ENCODE results near the gene ZIC1.

The ZIC1 gene

DNA sequence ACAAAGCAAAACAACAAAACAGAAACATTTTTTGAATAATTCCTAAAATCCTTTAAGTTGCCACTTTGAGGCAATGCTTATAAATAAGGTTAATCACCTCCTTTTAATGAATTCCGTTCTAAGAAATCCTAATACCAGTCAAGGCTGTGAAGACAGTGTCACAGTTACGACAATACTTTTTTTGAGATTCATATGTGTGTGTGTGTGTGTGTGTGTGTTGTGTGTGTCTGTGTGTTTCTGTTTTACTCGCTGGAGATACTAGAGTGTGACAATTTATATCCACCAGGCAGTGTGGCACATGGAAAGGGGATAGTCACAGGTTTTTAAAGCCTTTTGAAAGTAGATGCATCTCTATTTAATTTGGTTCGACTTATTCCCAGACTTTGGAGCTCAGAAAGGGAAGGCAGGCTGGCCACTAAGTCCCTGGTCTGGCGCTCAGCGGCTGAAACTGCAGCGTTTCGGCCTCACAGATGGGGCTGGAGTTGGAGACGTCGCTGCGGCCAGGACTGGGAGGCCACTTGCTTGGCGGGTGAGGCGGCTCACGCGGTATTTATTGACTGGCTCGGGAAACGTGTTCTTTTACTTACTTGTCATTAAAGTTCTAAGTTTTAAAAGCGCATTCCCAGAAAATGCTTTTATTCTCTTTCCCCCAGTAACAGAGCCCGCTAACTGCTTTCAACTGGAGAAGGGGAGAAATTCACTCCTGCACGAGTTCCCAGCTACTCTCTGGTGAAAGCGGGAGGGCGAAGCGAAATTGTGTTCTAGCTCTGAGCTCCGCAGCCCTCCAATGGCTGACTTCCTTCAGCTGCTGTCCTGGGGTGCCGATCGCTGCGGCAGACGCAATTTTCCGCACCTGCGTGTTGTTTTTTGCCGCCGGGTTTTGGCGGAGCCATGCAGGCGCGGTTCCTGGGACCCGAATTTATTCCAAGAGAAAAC lies 13.7 kb downstream of the ZIC1 start:
- no peak for DNase-seq (ENCODE audit: low read depth)

DNA sequence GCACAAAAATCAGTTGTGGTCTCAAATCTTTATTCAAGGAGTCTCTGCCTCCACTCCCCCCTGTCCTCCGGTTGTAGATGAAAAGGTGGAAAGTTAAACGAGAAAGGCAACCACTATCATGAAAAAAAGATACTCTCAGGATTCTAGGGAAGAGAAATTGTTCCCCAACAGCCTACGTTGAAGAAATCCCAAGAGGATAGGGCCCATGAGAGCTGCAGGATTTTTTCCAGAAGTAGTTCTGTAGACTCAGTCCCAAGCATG lies 14.3 kb downstream of the ZIC1 start:
- DNase-seq (ENCODE audit: low read depth) = no peak

DNA sequence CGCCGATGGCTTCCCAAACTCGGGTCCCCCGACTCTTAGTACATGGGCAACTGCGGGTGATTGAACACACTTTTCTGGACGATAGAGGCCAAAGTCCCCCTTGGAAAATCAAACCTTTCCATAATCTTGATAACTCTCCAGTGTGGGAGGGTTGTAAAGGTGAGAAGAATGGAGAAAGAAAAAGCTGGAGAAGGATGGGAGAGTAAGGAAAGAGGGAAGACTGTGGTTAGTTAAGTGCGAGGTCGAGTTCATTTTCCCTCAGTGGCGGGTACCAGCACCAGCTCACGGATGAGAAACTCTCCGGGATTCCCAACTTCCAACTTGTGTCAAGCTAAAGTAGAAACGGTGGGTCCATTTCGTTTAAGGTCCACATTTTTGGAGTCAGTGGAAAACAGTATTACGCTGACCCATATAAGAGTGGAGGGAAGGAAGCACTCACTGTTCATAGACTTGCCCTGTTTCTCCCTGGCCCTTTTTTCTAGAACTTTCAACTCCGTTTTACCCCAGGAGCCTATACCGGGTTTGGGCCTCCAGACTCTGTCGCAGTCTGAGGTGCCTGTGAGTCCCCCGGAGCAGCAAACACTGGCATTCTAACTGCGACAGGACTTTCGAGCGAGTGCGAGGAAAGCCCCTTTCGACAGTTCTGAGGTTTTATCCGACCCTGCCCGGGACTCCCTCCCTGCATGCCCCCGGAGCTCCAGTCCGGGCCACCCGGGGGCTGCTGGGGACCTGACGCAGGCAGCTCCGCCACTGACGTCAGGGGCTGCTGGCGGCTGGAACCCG lies 14.8 kb downstream of the ZIC1 start:
- no peak for DNase-seq (ENCODE audit: low read depth)

DNA sequence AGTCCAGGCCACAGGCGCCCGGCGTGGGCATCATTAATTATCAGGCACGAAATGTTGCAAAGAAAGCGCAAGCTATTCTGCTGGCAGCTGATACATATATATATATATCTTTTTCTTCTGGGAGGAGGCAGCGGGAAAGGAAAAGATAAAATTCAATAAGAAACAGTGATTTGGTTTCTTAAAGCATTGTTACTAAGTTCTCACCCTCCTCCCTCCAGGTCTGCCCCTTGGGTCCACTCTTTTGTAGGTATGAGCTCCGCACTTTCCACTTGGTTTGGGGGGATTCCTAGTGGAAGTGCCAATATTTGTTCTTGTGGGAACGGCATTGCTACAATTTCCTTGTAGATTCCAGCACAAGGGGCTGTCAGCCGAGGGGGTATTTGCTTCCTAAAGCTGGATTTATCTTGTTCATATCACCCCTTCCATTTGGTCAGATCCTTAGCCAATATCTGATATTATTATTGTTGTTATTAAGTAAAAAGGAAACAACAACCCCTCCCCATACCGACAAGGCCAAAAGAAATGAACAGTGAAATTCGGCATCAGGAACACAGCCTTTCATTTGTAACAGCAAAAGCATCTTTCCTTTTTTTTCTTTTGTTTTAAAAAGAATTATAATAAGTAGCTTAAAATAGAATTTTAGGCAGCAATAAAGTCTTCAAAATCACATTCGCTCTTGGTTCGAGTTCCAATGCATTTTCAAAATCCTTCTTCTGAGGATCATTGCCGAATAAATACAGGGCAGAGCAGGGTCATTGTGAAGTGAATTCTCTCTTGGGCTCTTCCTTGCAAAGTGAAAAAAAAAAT lies 15.6 kb downstream of the ZIC1 start:
- no peak for DNase-seq (ENCODE audit: low read depth)

DNA sequence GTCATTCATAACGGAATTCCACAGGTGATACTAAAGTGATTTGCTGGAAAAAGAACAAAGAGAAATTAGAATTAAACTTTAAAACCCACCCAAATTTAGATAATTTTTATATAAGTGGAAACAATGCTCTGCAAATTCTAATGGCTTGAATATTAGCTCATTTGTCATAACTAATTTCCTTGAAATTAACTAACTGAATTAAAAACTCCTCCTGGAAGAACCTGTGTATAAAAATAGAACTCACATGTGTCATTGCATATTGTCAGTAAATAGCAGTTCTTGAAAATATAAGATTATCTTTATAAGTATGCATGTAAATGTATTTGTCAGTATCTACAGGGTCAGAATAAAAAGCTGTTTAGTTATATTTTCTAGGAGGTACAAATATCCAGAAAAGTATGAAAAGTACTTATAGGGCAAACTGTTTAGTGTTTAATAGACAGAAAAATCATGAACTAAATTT lies 16.3 kb downstream of the ZIC1 start:
- DNase-seq (ENCODE audit: low read depth) = no peak

DNA sequence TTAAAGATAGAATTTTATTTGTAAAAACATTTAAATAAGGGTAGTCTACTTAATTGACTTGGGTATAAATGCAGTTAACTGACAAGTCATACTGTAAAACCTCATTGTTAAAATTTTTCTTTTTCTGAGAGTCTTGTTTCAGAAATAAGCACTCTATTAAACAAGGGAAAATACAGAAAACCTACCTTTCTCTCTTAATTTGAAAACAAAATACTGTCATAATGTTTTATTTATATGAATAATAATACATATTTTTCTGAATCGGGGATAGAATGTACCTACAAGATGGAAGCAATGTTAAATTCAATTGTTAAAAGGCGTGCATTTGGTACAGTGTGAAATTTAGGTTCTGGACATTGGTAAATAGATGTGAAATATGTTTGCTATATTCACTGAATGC lies 17.8 kb downstream of the ZIC1 start:
- no peak for DNase-seq (ENCODE audit: low read depth)

DNA sequence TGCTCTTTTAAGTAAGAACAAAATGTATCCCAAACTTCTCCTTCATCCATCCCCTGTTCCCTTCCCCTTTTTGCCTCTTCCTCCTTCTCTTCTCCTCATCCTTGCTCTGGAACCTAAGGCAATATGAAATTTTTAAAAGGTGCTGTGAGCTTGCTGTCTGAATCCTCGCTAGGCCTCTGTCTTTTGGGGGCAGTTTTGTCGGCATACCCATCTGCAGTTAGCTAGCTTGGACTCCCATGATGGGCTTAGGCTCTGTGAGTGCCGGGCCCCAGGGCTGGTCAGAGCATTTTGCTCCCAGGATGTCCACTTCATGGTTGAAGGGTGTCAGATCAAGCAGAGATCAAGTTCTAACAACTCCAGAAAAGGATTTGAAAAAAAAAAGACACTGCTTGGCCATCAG lies 18.6 kb downstream of the ZIC1 start:
- no peak for DNase-seq (ENCODE audit: low read depth)

DNA sequence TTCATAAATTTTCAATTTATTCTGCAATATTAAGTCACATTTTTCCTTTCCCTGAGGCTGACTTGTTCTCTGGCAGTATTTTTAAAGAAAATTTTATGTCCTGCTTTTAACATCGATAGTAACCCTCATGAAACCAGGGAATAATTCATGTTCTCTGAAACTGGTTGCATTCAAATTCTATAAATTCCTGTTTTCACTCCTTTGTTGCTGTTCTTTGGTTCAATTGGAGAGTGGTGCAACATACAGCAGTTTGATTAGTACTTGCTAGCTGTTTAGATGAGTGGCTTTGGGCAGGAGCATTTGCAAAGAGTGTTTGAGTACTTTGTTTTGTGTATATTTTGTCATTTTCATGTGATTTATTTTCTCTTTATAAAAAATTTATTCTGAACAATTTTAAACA lies 19.2 kb downstream of the ZIC1 start:
- no peak for DNase-seq (ENCODE audit: low read depth)

DNA sequence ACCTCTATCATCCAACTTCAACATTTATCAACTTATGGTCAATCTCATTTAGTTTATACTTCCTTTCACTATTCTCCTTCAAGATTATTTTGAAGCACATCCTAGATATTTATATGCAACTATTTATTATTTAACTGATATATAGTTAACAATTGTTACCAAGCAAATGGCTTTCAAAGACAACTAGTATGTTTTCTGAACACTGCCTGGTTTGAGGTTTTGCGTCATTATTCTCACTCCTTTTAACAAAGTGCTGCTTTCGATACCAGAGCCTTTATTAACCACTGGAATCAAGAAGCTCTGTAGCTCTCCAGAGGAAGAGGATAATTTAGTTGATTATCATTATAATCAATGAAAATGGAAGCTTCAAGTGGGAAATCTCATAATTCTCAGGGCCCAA lies 19.6 kb downstream of the ZIC1 start:
- no peak for DNase-seq (ENCODE audit: low read depth)

DNA sequence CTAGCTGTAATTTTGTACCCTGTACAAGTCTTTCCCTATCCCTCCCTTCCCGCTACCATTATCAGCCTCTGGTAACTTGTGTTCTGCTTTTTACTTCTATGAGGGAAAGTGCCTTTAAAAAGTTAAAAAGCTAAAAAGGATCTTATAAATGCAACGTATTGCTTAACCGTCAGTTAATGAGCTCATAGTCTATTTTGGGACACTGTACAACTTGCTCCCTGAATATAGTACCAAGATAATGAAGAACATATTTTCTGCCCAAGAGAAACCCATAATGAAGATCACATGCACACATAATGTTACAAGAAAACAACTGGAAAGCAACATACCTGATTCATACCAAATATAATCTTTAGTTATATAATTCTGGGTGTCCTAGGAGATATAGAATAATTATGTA lies 22.6 kb downstream of the ZIC1 start:
- no peak for DNase-seq (ENCODE audit: low read depth)

DNA sequence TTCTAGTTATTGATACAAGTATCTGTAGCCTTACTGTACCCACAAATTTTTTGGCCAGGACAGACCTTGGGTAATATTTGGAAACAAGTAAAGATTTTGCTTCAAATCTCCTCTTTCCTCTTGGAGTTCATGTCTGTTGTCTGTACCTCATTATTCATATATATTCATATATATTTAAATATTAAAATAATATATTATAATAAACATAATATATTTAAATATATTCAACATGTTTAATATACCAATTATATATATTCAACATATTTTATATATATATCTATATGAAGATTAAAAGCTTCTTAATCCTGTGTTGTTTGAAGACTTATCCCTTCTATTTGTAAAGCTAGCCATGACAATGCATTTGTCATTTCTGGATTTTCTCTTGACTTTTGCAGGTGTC lies 38.1 kb downstream of the ZIC1 start:
- DNase-seq (ENCODE audit: low read depth) = no peak

DNA sequence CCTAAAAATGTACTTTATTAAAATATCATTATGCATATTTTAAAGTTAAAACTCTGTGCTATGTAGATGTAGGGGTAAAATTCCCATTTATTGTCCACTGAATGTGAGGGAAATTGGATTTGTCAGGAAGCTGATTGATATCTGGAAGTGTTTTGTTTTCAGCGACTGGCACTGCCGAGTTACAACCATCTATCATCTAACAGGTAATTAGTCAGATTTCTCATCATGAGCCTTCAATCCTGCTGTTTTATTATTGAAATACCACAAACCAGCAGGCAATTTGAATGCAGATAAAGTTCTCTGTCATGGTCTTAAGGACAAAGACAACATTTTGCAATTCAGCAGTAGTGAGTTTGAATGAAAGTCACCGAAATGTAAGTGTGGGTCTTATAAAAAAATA lies 40.5 kb downstream of the ZIC1 start:
- DNase-seq (ENCODE audit: low read depth) = no peak

DNA sequence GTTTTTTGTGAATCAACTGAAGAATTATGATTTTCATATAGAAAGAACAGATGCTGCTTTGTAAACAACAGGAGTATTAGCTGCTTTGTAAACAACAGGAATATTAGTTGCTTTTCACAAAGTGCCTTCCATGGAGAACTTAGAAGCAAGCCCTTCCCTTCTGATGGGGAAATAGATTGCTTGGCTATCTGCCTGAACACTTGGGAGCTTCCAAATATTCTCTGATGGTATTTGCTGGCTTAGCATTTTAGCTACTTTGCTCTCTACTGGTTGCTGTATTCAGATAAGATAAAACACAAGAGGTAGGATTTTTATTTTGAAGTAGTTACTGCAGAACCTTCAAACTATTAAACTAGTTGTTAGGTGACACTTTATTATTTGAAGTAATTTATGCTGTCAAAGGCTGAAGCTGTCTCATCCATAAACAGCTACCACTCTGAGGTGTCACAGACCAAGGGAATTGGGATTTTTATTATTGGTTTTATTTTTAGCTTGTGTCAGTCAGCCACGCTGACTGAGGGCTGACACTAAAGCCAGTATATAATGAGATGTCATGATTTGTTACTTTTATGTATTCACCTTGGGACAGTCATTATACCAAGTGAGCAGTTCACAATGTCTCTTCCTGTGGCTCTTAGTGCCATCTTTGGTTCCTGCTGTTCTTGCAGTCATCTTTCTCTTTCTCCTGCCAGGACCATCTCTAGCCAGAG lies 50.0 kb downstream of the ZIC1 start:
- DNase-seq (ENCODE audit: low read depth) = no peak

DNA sequence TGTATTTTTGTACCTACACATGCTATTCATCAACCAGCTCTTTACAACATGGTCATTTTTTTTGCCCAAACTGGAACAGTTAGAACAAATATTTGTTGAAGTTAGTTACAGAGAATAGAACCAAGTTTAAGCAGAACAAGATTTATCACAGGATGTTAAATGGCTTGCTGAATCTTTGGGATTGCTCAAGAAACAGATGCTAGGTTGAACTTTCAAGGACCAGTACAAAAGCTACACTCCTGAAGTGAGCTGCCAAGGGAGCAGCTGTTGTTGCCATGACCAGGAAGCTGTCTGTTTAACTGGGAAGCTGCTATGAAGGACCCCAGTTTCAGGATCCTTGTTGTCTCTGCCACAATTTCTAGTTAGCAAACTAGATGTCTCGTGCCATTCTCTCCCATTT lies 53.7 kb downstream of the ZIC1 start:
- DNase-seq (ENCODE audit: low read depth) = peak; percentile 11

Data from GM04503 (cell line).